ENCODE data around the gene ACSF2.
"Not testable (repeated sequence)": the region's sequence is repeated elsewhere in the genome, so short reads cannot be mapped to it uniquely, and the experiment has no call there.

The ACSF2 gene

DNA sequence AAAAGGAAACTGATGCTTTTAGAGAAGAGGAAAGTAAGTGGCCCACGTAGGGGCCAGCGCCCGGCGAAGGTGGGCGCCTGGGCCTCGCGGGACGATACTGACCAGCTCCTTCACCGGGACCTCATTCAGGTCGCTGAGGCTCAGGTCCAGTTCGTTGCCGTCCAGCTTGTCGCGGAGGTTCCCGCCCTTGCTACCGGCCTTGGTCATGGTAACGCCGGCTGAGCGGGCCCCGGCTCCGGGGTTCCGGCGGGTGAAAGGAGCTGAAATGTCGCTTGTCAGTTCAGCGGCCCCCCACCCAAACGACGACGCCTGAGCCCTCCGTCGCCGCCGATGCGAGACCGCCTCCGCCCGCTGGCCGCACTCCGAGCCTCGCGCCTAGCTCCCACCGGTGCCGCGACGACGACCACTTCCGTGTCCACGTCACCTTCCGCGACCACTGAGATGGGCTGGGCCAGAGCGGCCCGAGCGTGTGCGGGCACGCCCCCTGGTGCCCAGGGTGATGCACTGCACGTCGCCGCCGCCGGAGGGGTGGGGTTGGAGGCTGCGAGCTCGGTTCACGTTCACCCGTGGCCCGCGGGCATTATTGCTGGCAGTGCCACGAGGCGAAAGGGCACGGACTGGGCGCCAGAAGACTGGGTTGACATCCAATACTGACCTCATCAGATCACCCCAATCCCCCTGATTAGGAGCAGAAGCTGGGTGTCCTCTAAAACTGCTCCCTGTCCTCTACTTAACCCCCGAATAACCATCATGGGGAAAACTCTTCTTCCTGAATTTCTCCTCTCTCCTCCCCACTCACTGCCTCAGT lies 28.7 kb upstream of the ACSF2 start, which contains the start of gene LRRC59:
Gene LRRC59 (minus strand): TSS at position 413 of the 808 bp plus-strand sequence. CDS start 206 bp downstream, at position 207.
- H3K4me1 Mint-ChIP-seq: peaks cover 40% of the 10 kb centered on the region

DNA sequence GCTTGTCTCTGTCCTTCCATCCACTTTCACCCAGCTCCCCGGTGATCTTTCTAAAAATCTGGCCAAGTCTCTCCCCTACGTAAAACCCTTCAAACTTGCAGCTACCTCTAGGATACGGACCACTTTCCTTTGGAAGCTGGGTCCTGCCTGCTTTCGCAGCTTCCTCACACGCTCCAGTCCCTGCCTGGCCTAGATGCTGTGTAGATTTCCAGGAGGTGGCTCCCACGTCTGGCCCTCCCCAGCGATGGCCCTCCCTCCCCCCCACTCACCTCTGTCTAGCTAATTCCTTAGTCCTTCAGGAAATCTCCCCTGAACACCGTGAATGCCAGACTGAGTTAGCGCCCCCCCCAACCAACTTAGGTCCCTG lies 28.1 kb upstream of the ACSF2 start:
- Mint-ChIP-seq H3K27me3 (no peaks in the 10 kb centered on the region), H3K36me3 (peaks cover 8% of the 10 kb centered on the region), H3K4me3 (peak overlapping the region; percentile 98), H3K4me1 (peaks cover 40% of the 10 kb centered on the region), H3K9me3 (no peaks in the 10 kb centered on the region), H3K27ac (peak overlapping the region; percentile 42)

More for the DNA sequence above, 28.7 kb upstream of the ACSF2 start, which contains the start of gene LRRC59:
- H3K27ac Mint-ChIP-seq: peak within 1 kb of the TSS; percentile 81
- H3K36me3 Mint-ChIP-seq: peaks cover 8% of the 10 kb centered on the region
- H3K27me3 Mint-ChIP-seq: no peaks in the 10 kb centered on the region
- H3K4me3 Mint-ChIP-seq: peak within 1 kb of the TSS; percentile 98
- H3K9me3 Mint-ChIP-seq: no peaks in the 10 kb centered on the region

DNA sequence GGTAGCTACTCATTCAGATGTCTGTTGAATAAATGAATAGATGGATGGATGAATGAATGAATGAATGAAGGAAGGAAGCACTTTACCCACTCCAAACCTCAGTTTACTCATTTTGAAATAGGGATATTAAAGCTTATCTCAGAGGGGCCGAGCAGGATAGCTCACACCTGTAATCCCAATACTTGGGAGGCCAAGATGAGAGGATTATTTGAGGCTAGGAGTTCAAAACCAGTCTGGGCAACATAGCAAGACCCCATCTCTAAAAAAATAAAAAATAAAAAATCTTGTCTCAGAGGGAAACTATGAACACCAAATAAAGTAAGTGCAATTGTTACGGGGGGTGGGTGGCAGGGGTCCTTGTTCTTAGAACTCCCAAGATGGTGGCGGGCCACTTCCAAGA lies 27.3 kb upstream of the ACSF2 start:
- not testable (repeated sequence) for H3K9me3 Mint-ChIP-seq, H3K27ac Mint-ChIP-seq, H3K27me3 Mint-ChIP-seq, H3K36me3 Mint-ChIP-seq
- Mint-ChIP-seq H3K4me3 (peak overlapping the region; percentile 23), H3K4me1 (peaks cover 32% of the 10 kb centered on the region)

DNA sequence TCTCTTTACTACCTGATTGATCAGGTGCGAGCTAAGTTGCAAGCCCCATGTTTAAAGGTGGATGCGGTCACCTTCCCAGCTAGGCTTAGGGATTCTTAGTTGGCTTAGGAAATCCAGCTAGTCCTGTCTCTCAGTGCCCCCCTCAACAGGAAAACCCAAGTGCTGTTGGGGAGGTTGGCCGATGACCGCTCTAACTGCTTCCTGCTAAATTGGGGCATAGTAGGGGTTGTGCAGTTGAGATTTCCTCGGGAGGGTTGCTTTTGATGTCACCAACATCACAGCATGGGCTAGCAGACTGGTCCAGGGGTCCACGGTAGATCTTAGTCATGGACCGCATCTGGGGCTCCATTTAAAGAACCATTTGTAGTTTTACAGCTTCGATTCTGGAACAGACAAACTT lies 26.4 kb upstream of the ACSF2 start:
- not testable (repeated sequence) for H3K4me3 Mint-ChIP-seq

DNA sequence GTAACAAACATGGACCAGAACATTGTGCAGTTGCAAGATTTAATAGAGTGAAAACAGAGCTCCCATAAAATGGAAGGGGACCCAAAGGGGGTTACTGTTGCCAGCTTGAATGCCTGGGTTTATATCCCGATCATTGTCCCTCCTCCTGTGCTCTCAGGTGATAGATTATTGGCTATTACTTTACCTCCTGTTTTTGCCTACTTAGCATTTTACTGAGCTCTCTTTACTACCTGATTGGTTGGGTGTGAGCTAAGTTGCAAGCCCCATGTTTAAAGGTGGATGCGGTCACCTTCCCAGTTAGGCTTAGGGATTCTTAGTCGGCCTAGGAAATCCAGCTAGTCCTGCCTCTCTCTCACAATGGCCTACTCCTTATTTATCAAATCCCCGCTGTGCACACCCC lies 20.7 kb upstream of the ACSF2 start:
- H3K36me3 Mint-ChIP-seq, H3K4me3 Mint-ChIP-seq, H3K4me1 Mint-ChIP-seq, H3K27ac Mint-ChIP-seq, H3K27me3 Mint-ChIP-seq, H3K9me3 Mint-ChIP-seq: not testable (repeated sequence)

More for the DNA sequence above, 26.4 kb upstream of the ACSF2 start:
- H3K27me3 Mint-ChIP-seq, H3K27ac Mint-ChIP-seq, H3K36me3 Mint-ChIP-seq, H3K9me3 Mint-ChIP-seq: not testable (repeated sequence)
- peaks cover 25% of the 10 kb centered on the region for H3K4me1 Mint-ChIP-seq

DNA sequence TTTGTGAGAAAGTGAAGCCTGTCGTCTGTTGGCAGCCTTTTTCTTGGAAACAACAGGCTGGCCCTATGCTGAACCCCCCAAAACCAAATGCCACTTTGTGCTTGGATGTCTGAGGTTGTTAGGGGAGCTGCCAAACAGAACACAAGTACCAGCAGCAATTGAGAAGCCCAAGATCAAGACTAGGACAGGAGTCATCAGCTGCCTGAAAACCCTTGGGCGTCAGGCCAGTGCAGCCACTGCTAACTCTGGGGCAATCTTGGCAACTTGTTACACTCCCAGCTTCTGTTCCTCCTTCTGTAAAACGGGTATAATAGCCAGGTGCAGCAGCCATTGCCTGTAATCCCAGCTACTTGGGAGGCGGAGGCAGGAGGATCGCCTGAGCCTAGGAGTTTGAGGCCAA lies 19.4 kb upstream of the ACSF2 start:
- no peaks in the 10 kb centered on the region for H3K9me3 Mint-ChIP-seq
- H3K27ac Mint-ChIP-seq: no peak overlapping the region
- no peak overlapping the region for H3K4me3 Mint-ChIP-seq
- no peaks in the 10 kb centered on the region for H3K4me1 Mint-ChIP-seq
- H3K27me3 Mint-ChIP-seq: no peaks in the 10 kb centered on the region
- no peaks in the 10 kb centered on the region for H3K36me3 Mint-ChIP-seq

DNA sequence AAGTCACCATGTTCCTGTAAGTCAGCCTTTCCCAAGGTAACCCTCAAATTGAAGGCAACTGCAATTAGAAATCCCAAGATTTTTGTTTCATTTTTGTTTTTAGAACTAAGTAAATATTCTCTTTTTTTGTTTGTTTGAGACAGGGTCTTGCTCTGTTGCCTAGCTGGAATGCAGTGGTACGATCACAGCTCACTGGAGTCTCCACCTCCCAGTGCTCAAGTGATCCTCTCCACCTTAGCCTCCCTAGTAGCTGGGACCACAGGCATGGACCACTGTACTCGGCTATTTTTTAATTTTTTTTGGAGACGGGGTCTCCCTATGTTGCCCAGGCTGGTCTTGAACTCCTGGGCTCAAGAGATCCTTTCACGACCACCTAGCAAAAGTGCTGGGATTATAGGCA lies 18.1 kb upstream of the ACSF2 start:
- Mint-ChIP-seq H3K4me3 (no peak overlapping the region), H3K27ac (no peak overlapping the region), H3K4me1 (no peaks in the 10 kb centered on the region), H3K27me3 (no peaks in the 10 kb centered on the region), H3K9me3 (no peaks in the 10 kb centered on the region), H3K36me3 (no peaks in the 10 kb centered on the region)

DNA sequence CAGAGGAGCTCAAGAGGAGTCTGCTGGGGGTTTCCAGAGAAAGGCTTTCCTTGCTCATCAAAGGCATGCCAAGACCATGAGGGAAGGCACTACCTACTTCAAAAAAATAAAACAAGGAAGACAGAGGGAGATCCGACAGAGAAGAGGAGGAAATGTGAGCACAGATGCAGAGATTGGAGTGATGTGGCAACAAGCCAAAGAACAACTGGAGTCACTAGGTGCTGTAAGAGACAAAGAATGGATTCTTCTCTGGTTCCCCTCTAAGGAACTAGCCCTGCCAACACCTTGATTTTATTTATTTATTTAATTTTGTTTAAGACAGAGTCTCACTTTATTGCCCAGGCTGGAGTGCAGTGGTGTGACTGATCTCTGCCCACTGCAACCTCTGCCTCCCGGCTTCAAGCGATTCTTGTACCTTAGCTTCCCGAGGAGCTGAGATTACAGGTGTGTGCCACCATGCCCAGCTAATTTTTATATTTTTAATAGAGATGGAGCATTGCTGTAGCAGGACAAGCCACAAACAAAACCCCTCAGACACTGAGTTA lies 13.8 kb upstream of the ACSF2 start:
- H3K4me1 Mint-ChIP-seq: no peaks in the 10 kb centered on the region
- no peak overlapping the region for H3K27ac Mint-ChIP-seq
- no peaks in the 10 kb centered on the region for H3K9me3 Mint-ChIP-seq
- no peak overlapping the region for H3K4me3 Mint-ChIP-seq
- H3K27me3 Mint-ChIP-seq: peaks cover 1% of the 10 kb centered on the region
- H3K36me3 Mint-ChIP-seq: no peaks in the 10 kb centered on the region

DNA sequence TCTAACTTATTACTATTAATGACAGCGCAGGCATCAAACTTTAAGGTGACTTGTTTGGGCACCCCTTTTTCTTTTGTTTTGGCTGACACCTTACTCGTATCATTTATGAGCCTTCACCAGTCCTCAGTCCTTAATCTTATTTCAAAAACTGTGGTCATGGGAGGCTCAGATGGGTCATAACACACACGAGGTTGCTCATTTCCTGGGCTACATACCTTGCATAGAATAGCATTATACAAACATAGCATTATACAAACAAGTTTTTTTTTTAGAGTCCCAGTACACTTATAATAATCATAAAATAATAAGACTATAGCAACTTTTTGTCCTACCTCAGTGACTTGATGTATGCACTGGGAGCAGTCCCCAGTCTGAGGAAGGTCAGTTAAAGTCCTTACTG lies 11.2 kb upstream of the ACSF2 start:
- Mint-ChIP-seq H3K36me3 (peaks cover 4% of the 10 kb centered on the region), H3K4me3 (no peak overlapping the region), H3K27ac (no peak overlapping the region), H3K27me3 (peaks cover 1% of the 10 kb centered on the region), H3K4me1 (peaks cover 4% of the 10 kb centered on the region), H3K9me3 (peaks cover 7% of the 10 kb centered on the region)

DNA sequence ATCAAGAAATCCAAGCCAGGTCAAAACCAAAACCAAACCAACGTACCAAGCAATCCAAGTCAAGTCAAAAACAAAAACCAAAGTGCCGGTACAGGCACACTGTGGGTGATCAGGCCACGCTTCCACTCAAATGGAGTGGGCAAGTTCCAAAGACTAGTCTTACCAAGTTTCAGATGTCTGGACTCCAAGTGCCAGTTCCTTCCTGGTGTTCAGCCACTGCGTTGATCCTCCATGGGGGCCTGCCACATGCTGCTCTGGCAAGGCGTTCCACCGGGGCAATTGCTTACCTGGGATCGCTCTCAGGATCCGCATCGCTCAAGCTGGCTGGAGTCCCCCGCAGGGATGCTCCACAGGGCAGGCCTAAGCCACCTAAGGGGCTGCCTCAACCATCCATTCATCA lies 6.4 kb upstream of the ACSF2 start:
- not testable (repeated sequence) for H3K27me3 Mint-ChIP-seq, H3K36me3 Mint-ChIP-seq, H3K9me3 Mint-ChIP-seq
- peak overlapping the region; percentile 49 for H3K4me3 Mint-ChIP-seq
- peak overlapping the region; percentile 24 for H3K27ac Mint-ChIP-seq
- peaks cover 14% of the 10 kb centered on the region for H3K4me1 Mint-ChIP-seq

DNA sequence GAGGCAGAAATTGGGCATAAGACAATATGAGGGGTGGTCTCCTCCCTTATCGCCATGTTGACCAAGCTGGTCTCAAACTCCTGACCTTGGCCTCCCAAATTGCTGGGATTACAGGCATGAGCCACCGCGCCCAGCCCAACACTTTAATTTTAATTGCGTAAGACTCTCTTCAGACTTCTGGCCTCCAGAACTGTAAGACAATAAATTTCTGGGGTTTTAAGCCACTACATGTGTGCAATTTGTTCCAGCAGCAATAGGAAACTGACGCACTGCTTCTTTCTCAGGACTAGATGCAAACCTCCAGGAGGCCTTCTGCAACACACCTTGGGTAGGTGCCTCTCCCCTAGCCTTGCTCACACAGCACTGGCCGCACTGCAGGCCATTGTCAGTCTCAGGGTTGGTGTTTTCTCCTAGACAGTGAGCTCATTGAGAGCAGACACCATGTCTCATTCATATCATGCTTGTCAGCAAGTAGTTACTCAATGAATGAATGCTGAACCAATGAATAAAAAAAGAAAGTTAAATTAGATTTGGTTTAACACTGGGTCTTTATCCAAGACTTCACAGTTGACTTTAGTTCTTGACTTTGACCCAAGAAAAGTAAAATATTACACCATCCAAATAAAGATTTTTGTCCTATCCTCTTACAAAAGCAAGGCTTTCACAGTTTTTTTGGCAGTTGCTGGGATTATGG lies 5.5 kb upstream of the ACSF2 start:
- Mint-ChIP-seq H3K4me3 (no peak overlapping the region), H3K27me3 (no peaks in the 10 kb centered on the region), H3K4me1 (peaks cover 15% of the 10 kb centered on the region), H3K36me3 (peaks cover 4% of the 10 kb centered on the region), H3K27ac (peak overlapping the region; percentile 88), H3K9me3 (peaks cover 7% of the 10 kb centered on the region)

DNA sequence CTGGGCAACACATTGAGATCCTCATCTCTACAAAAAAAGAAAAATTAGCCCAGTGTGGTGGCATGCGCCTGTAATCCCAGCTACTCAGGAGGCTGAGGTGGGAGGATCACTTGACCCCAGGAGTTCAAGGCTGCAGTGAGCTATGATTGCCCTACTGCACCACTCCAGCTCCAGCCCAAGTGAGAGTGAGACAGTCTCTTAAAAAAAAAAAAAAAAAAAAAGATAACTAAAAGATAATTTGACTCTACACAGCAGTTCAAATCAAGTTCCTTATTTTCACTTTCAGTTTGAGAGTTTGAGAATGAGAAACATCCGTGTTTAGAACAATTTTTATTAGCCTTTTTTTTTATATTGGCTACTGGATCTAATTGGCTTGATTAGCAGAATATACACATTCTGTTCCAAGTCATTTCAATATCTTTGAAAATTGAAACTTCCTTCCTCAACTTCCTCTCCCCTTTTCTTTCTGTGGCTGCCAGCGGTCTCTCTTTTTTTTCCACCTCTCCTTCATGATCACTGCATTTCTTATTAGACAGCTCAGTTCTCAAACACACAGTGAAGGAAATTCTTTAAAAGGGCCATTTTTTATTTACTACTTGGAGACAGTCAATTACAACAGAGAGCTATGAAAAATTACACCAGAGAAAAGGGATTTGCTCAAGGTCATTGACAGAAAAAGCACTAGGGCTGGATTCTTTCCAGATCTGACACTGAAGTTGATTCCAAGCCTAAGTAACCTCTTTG lies 4.5 kb upstream of the ACSF2 start:
- Mint-ChIP-seq H3K4me3 (peak overlapping the region; percentile 77), H3K27me3 (no peaks in the 10 kb centered on the region), H3K27ac (peak overlapping the region; percentile 88), H3K9me3 (peaks cover 7% of the 10 kb centered on the region), H3K4me1 (peaks cover 18% of the 10 kb centered on the region), H3K36me3 (peaks cover 4% of the 10 kb centered on the region)

DNA sequence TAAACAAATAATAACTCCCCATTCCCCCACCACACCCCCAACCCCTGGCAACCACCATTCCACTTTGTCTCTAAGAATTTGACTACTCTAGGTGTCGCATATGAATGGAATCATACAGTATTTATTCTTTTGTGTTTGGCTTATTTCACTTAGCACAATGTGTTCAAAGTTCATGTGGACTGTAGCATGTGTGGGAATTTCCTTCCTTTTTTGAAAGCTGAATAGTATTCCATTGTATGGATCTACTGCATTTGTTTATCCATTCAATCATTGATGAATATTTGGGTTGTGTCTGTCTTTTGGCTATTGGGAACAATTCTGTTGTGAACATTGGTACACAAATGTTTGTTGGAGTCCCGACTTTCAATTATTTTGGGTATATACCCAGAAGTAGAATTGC lies 3.3 kb upstream of the ACSF2 start:
- H3K36me3 Mint-ChIP-seq: peaks cover 4% of the 10 kb centered on the region
- no peak overlapping the region for H3K4me3 Mint-ChIP-seq
- no peak overlapping the region for H3K27ac Mint-ChIP-seq
- H3K27me3 Mint-ChIP-seq: no peaks in the 10 kb centered on the region
- peaks cover 30% of the 10 kb centered on the region for H3K4me1 Mint-ChIP-seq
- peaks cover 7% of the 10 kb centered on the region for H3K9me3 Mint-ChIP-seq

DNA sequence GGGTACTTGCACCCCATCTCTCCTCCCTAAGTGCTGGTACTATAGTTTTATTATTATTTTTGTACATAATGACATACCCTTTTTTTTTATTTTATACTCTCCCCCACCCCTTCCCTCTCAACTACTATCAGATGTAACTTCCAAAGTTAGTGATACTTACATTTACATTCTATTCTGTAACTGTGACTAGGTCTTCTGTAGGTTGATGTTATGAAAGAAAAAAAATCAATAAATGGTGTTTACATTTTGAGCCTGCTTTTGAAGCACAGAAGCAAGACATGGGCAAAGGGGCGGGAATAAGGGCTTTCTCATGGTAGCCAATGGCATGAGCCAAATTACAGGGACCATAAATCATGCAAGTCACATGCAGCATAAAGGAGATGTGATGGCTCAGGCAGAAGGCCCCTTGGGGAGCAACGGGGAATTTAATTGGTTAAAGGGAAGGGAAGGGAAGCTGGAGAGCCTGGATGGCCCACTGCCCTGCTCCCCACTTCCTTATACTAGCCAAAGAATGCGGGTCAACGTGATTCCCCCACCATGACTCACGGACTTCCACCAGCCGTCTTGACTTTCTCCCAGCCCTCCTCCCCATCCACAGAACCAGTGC lies 2.4 kb upstream of the ACSF2 start:
- peak overlapping the region; percentile 41 for H3K27ac Mint-ChIP-seq
- H3K27me3 Mint-ChIP-seq: no peaks in the 10 kb centered on the region
- peaks cover 7% of the 10 kb centered on the region for H3K9me3 Mint-ChIP-seq
- peak overlapping the region; percentile 15 for H3K4me3 Mint-ChIP-seq
- H3K4me1 Mint-ChIP-seq: peaks cover 33% of the 10 kb centered on the region
- peaks cover 2% of the 10 kb centered on the region for H3K36me3 Mint-ChIP-seq

DNA sequence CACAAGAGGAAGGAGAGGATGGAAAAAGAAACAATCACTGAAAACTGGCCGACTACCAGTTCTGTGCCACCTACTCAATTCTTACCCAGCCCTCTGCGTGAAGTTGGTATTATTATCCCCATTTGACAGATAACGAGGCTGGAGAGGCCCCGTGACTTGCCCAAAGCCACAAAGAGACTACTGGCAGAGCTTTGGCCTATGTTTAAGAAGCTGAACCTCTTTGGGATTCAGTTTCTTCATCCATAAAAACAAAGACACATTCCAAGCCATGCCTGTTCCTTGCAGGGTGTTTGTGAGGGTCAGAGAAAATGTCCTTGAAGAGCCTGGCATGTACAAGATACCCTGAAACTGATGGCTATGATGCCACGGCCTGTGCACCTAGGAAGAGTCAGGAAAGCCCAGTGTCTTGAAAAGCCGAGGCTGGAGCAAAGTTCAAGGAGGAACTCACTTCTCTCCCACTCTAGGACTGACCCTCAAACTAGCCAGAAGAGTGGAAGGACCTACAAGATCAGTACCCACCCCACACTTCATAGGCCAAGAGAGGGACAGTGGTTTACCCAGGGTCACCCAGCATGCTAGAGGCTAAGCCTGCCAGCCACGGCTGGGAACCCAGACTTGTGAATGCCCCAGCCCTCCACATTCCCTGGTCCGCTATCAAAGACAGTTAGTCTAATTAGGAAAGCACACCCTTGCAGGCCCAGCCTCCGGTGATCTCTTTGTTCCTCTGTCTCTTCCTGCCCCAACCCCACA lies 1.6 kb upstream of the ACSF2 start:
- Mint-ChIP-seq H3K4me3 (peak overlapping the region; percentile 15), H3K4me1 (peaks cover 29% of the 10 kb centered on the region), H3K9me3 (no peaks in the 10 kb centered on the region), H3K27ac (no peak overlapping the region), H3K27me3 (no peaks in the 10 kb centered on the region), H3K36me3 (no peaks in the 10 kb centered on the region)
